Measurements from ENCODE around the gene KCP. TPM values are rescaled to one million over a fixed set of nuclear protein-coding genes. Genes with fewer than 3 reads are reported as not detected.

Gene KCP
- total RNA-seq, 1 experiment from 2014 or later = 1.6 TPM

DNA sequence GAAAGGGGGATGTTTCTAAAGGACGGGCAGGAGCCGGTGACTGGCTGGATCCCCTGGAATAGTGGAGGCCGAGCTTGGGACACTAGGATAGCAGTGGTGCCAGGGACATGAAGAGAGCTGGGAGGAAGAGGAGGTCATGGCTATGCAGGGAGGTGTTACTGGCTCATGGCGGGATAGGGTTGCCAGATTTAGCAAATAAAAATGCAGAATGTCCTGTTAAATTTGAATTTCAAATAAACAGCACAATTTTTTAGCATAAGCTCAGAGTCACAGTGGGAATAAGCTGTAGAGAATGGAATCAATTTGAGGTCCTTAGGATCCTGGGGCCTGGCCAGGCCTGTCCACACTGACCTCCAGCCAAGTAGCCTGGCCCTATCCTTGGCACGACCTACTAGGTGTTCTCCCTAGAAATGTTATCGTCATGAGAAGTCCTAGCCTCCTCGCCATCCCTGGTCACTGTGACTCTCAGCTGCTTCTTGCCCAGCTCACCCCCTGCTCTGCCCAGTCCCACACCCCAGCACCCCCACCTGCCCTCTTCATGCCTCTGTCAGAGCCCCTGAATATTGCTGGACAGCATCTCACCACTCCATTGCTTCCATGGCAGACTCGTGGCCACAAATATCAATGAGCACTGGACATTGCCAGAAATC, 7.6 kb upstream of the KCP start:
- H3K9ac ChIP-seq (ENCODE audit: low read length) = no peak overlapping the region
- H3K27me3 ChIP-seq (ENCODE audit: insufficient read depth, low read length) = peaks cover 12% of the 10 kb centered on the region; the same call in 1 of the 2 replicates
- H3K4me2 ChIP-seq (ENCODE audit: low read length) = no peak overlapping the region
- no TSS peak for BruUV-seq (replicated peaks)
- H3K27ac ChIP-seq (ENCODE audit: low read depth, low read length) = no peak overlapping the region
- H3K36me3 ChIP-seq (ENCODE audit: control insufficient read depth in 1 of 2, insufficient read depth in 2 of 2, low read length in 2 of 2) = no peaks in the 10 kb centered on the region
- DNase-seq (ENCODE audit: low read depth, low spot score) (no peak), ATAC-seq (no peak)
- TF ChIP-seq, protein P1, sequence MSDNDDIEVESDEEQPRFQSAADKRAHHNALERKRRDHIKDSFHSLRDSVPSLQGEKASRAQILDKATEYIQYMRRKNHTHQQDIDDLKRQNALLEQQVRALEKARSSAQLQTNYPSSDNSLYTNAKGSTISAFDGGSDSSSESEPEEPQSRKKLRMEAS (IDR thresholded peaks at IDR 0.05) = no peak
- TF ChIP-seq SP1 (IDR thresholded peaks at IDR 0.05; ENCODE audit: low read depth) (no peak), EZH2 (IDR thresholded peaks at IDR 0.05) (no peak), EGR1 (IDR thresholded peaks at IDR 0.05; ENCODE audit: low read depth) (no peak), SIN3A (IDR thresholded peaks at IDR 0.05; ENCODE audit: low read depth) (no peak), CEBPB (IDR thresholded peaks at IDR 0.05; ENCODE audit: low read depth) (no peak), JUND (IDR thresholded peaks at IDR 0.05) (no peak)
- POLR2A ChIA-PET = no interaction called here
- no peaks in the 10 kb centered on the region for H3K79me2 ChIP-seq (ENCODE audit: insufficient read depth, low read length)
- RAD21 ChIA-PET (ENCODE audit: low non-redundant PET in 1 of 2, low total read pairs in 2 of 2, uncharacterized antibody in 2 of 2, unreplicated experiment in 2 of 2) = no interaction called here
- no peaks in the 10 kb centered on the region for H3K4me1 ChIP-seq (ENCODE audit: control insufficient read depth in 1 of 2, insufficient read depth in 2 of 2, low read length in 2 of 2)
- no peaks in the 10 kb centered on the region for H3K9me2 ChIP-seq (ENCODE audit: insufficient read depth)
- CTCF ChIA-PET = no interaction called here
- H4K20me1 ChIP-seq (ENCODE audit: insufficient read depth) = no peaks in the 10 kb centered on the region
- H2AFZ ChIP-seq (ENCODE audit: low read depth, low read length, poor library complexity, severe bottlenecking) = no peak overlapping the region
- intact Hi-C loops (cut with micrococcal nuclease) = no loop called here
- H3K4me3 ChIP-seq (replicated peaks in 1 of 2; ENCODE audit: low read depth in 1 of 2, low read length in 2 of 2) = no peak overlapping the region
- H3K9me3 ChIP-seq (ENCODE audit: control insufficient read depth in 1 of 2, insufficient read depth in 1 of 2, low read depth in 1 of 2, low read length in 2 of 2) = no peaks in the 10 kb centered on the region

DNA sequence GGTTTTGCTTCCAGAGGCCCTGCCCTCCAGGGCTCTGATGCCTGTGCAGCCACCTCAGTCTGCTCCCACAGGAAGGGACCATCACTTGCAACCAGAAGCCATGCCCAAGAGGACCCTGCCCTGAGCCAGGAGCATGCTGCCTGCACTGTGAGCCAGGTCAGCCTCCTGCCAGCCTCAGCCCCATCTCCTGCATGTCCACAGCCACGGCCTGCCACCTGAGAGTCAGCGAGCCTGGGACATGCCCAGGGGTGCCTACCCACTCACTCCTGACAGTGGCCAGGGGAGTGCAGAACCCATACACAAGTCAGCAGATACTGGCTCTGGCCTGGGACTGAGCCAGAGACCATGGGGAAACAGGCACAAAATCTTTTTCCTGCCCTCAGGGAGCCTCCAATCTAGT, 6.6 kb upstream of the KCP start:
- DNase-seq (ENCODE audit: low read depth, low spot score) = no peak
- no peak for ATAC-seq
- RAD21 ChIA-PET (ENCODE audit: low non-redundant PET in 1 of 2, low total read pairs in 2 of 2, uncharacterized antibody in 2 of 2, unreplicated experiment in 2 of 2) = no interaction called here
- TF ChIP-seq ELF1 (IDR thresholded peaks at IDR 0.05; ENCODE audit: borderline replicate concordance, low read depth) = no peak
- CTCF ChIA-PET = no interaction called here
- no peak overlapping the region for H3K4me2 ChIP-seq (ENCODE audit: low read length)
- H4K20me1 ChIP-seq (ENCODE audit: insufficient read depth) = no peaks in the 10 kb centered on the region
- no peaks in the 10 kb centered on the region for H3K9me3 ChIP-seq (ENCODE audit: control insufficient read depth in 1 of 2, insufficient read depth in 1 of 2, low read depth in 1 of 2, low read length in 2 of 2)
- no peaks in the 10 kb centered on the region for H3K79me2 ChIP-seq (ENCODE audit: insufficient read depth, low read length)
- peaks cover 12% of the 10 kb centered on the region; the same call in 1 of the 2 replicates for H3K27me3 ChIP-seq (ENCODE audit: insufficient read depth, low read length)
- BruUV-seq (replicated peaks) = no TSS peak
- H3K27ac ChIP-seq (ENCODE audit: low read depth, low read length) = no peak overlapping the region
- POLR2A ChIA-PET = no interaction called here
- intact Hi-C loops (cut with micrococcal nuclease) = no loop called here
- H3K36me3 ChIP-seq (ENCODE audit: control insufficient read depth in 1 of 2, insufficient read depth in 2 of 2, low read length in 2 of 2) = no peaks in the 10 kb centered on the region
- no peak overlapping the region for H2AFZ ChIP-seq (ENCODE audit: low read depth, low read length, poor library complexity, severe bottlenecking)
- H3K9ac ChIP-seq (ENCODE audit: low read length) = no peak overlapping the region
- no peaks in the 10 kb centered on the region for H3K4me1 ChIP-seq (ENCODE audit: control insufficient read depth in 1 of 2, insufficient read depth in 2 of 2, low read length in 2 of 2)
- no peaks in the 10 kb centered on the region for H3K9me2 ChIP-seq (ENCODE audit: insufficient read depth)
- no peak overlapping the region for H3K4me3 ChIP-seq (replicated peaks in 1 of 2; ENCODE audit: low read depth in 1 of 2, low read length in 2 of 2)

All from HCT116 (cell line).